ENCODE results near the gene SORL1.

The SORL1 gene

GRCh38 chr11:121450401-121450800 lies 1.7 kb upstream of the SORL1 start:
- H3K4me3 ChIP-seq (ENCODE audit: control insufficient read depth, low read depth, low read length), result no peak overlapping the region

GRCh38 chr11:121451178-121451985 lies 732 bp upstream of the SORL1 start:
- TF ChIP-seq CTCF (IDR thresholded peaks at IDR 0.05; ENCODE audit: control insufficient read depth, insufficient read depth, low read depth, low read length, missing control alignments), result no peak
- no peak for DNase-seq (ENCODE audit: low read depth)
- peak overlapping the region; percentile 28 for H3K4me3 ChIP-seq (ENCODE audit: control insufficient read depth, low read depth, low read length)

More at GRCh38 chr11:121450401-121450800, 1.7 kb upstream of the SORL1 start:
- no peak for TF ChIP-seq CTCF (IDR thresholded peaks at IDR 0.05; ENCODE audit: control insufficient read depth, insufficient read depth, low read depth, low read length, missing control alignments)
- DNase-seq (ENCODE audit: low read depth), result no peak

GRCh38 chr11:121452609-121453150 lies 566 bp downstream of the SORL1 start, which contains the start of gene SORL1-AS1:
TSS of gene SORL1-AS1 (minus strand) at chr11:121452967.
- no peak for DNase-seq (ENCODE audit: low read depth)
- TF ChIP-seq CTCF (IDR thresholded peaks at IDR 0.05; ENCODE audit: control insufficient read depth, insufficient read depth, low read depth, low read length, missing control alignments), result no peak

GRCh38 chr11:121453589-121454299 lies 1.6 kb downstream of the SORL1 start:
- TF ChIP-seq CTCF (IDR thresholded peaks at IDR 0.05; ENCODE audit: control insufficient read depth, insufficient read depth, low read depth, low read length, missing control alignments), result no peak
- DNase-seq (ENCODE audit: low read depth), result no peak
- no peak overlapping the region for H3K4me3 ChIP-seq (ENCODE audit: control insufficient read depth, low read depth, low read length)

More at GRCh38 chr11:121452609-121453150, 566 bp downstream of the SORL1 start, which contains the start of gene SORL1-AS1:
- H3K4me3 ChIP-seq (ENCODE audit: control insufficient read depth, low read depth, low read length), result peak within 1 kb of the TSS; percentile 49

GRCh38 chr11:121455115-121455514 lies 3.0 kb downstream of the SORL1 start:
- no peak for TF ChIP-seq CTCF (IDR thresholded peaks at IDR 0.05; ENCODE audit: control insufficient read depth, insufficient read depth, low read depth, low read length, missing control alignments)
- no peak for DNase-seq (ENCODE audit: low read depth)
- no peak overlapping the region for H3K4me3 ChIP-seq (ENCODE audit: control insufficient read depth, low read depth, low read length)

- no peak for TF ChIP-seq CTCF (IDR thresholded peaks at IDR 0.05; ENCODE audit: control insufficient read depth, insufficient read depth, low read depth, low read length, missing control alignments)
These were observed 4.0 kb downstream of the SORL1 start for GRCh38 chr11:121456151-121456550.

More at GRCh38 chr11:121456151-121456550, 4.0 kb downstream of the SORL1 start:
- DNase-seq (ENCODE audit: low read depth), result no peak
- H3K4me3 ChIP-seq (ENCODE audit: control insufficient read depth, low read depth, low read length), result no peak overlapping the region
